CD4-positive, alpha-beta T cell (primary cell): ENCODE measurements around the gene DHRS4L2. TPM values are rescaled to one million over a fixed set of nuclear protein-coding genes. Genes with fewer than 3 reads are reported as not detected.
"Not testable (repeated sequence)": the region's sequence is repeated elsewhere in the genome, so short reads cannot be mapped to it uniquely, and the experiment has no call there.

Source experiments
- ATAC-seq: fragments of 200-7000 bp; cut with Tn5 transposase; one replicate; pipeline ENCODE4 v1.10.0; 2022; ENCODE audit warnings: mild to moderate bottlenecking; ENCODE audit not compliant: poor library complexity
- CTCF ChIA-PET: fragments of 350-600 bp; sonication (Branson Sonifier 250); formaldehyde crosslinking; loops from one replicate; lab custom pipeline; 2021; ENCODE audit warnings: antibody characterized with exemption, inconsistent platforms; lab: Charles Lee
- POLR2A ChIA-PET: fragments of 350-600 bp; sonication (Branson Sonifier 250); formaldehyde crosslinking; loops from one replicate; lab custom pipeline; 2021; ENCODE audit warnings: antibody characterized with exemption, inconsistent platforms; lab: Charles Lee
- DNase-seq, 14 experiments: peaks; one replicate each; pipeline ENCODE4 v3.0.0-alpha.2; 2013 to 2020; ENCODE audit warnings: mixed read lengths in 2 of 14
- H3K27ac ChIP-seq, 2 donors: one replicate each; pipeline versions ENCODE4 v1.5.1 to v1.7.0; 2013; ENCODE audit warnings: low read length in 2 of 2, low read depth in 1 of 2, mild to moderate bottlenecking in 1 of 2
- H3K27me3 ChIP-seq, 2 experiments: 1 replicate in 1 of 2; 2 replicates in 1 of 2; pipeline versions ENCODE4 v1.6.1 to v1.7.0; 2013; ENCODE audit warnings: low read length in 2 of 2, control low read depth in 1 of 2, mild to moderate bottlenecking in 1 of 2, moderate library complexity in 1 of 2; ENCODE audit not compliant: insufficient read depth in 2 of 2, control insufficient read depth in 1 of 2
- H3K36me3 ChIP-seq: one replicate; pipeline ENCODE4 v1.6.1; 2013; ENCODE audit warnings: low read length, control low read depth; ENCODE audit not compliant: insufficient read depth
- H3K4me1 ChIP-seq: one replicate; pipeline ENCODE4 v1.6.1; 2013; ENCODE audit warnings: low read length, control low read depth; ENCODE audit not compliant: insufficient read depth
- H3K4me3 ChIP-seq: one replicate; pipeline ENCODE4 v1.5.1; 2013; ENCODE audit warnings: mild to moderate bottlenecking, low read length, moderate library complexity
- H3K9me3 ChIP-seq, 2 experiments: 1 replicate in 1 of 2; 2 replicates in 1 of 2; pipeline versions ENCODE4 v1.6.1 to v1.7.0; 2013; ENCODE audit warnings: low read length in 2 of 2, mild to moderate bottlenecking in 2 of 2, control low read depth in 1 of 2, moderate library complexity in 1 of 2; ENCODE audit not compliant: control insufficient read depth in 1 of 2, insufficient read depth in 1 of 2
- H3K27ac Mint-ChIP-seq: one replicate; pipeline ENCODE4 v1.8.0; 2020; ENCODE audit warnings: mixed read lengths
- H3K27me3 Mint-ChIP-seq: one replicate; pipeline ENCODE4 v1.8.0; 2021; ENCODE audit warnings: mixed read lengths
- H3K36me3 Mint-ChIP-seq: one replicate; pipeline ENCODE4 v1.8.0; 2021; ENCODE audit warnings: low read depth, mixed read lengths
- H3K4me1 Mint-ChIP-seq: one replicate; pipeline ENCODE4 v1.8.0; 2021; ENCODE audit warnings: low read depth, mixed read lengths
- H3K4me3 Mint-ChIP-seq: one replicate; pipeline ENCODE4 v1.8.0; 2020; ENCODE audit warnings: mild to moderate bottlenecking, mixed read lengths
- H3K9me3 Mint-ChIP-seq: one replicate; pipeline ENCODE4 v1.8.0; 2020; ENCODE audit warnings: mixed read lengths
- CTCF ChIP-seq: fragments of 200-600 bp; IDR thresholded peaks from one replicate; pipeline ENCODE4 v1.8.0; 2022; ENCODE audit warnings: antibody characterized with exemption, mild to moderate bottlenecking
- intact Hi-C, 2 experiments: fragments of 100-400 bp; cut with DNase I in 1 of 2; cut with micrococcal nuclease in 1 of 2; formaldehyde crosslinking; loops; one replicate each; pipeline versions ENCODE4 v1.15.1 to v1.9.0; 2023 to 2025; cut with DNase I, micrococcal nuclease
- total RNA-seq, 174 experiments: library from RNA in 2 of 174; stranded (reverse) in 2 of 174; gene quantifications; one replicate each; pipeline ENCODE4 v1.2.3 and lab custom pipeline; 2021 to 2026

The DHRS4L2 gene
- total RNA-seq, 2 experiments from 2014 or later = 8.3 to 8.7 TPM

DNA sequence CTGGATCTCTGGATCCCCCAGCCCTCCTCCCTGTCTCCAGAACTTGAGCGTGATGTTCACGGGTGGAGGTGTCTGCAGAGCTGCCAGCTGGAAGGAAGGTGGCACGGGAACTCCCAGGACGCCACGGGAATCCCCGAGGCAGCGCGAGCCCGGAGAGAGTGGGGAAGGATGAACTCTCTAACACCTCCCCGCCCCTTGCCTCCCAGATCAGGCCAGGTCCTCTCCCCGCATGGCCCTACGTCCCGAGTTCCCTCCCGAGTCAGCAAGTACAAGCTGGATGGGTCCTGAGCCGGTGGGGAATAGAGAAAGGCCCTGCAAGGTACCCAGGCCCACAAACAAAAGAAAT lies 17.7 kb downstream of the DHRS4L2 start:
- H3K36me3 ChIP-seq, H3K9me3 Mint-ChIP-seq, H3K27me3 Mint-ChIP-seq, H3K27ac Mint-ChIP-seq, DNase-seq, H3K27me3 ChIP-seq, H3K36me3 Mint-ChIP-seq, intact Hi-C loops, H3K27ac ChIP-seq, H3K9me3 ChIP-seq, CTCF ChIA-PET: not testable (repeated sequence)
- POLR2A ChIA-PET = interaction anchor here (1.3 to 2.8 kb wide), 3 partner anchors 88 to 108 kb away, joined by 4 to 9 read pairs (median 5); partner anchors contain the start of genes DCAF11, NRL and PCK2
- peaks cover 42% of the 10 kb centered on the region for H3K4me1 Mint-ChIP-seq
- peak overlapping the region; percentile 65 for H3K4me3 Mint-ChIP-seq
- peaks cover 11% of the 10 kb centered on the region for H3K4me1 ChIP-seq
- peak overlapping the region; percentile 63 for H3K4me3 ChIP-seq
- ATAC-seq = peak; percentile 5

GRCh38 chr14:24006817-24007652 lies 18.3 kb downstream of the DHRS4L2 start:
- Mint-ChIP-seq H3K27ac (peak overlapping the region; percentile 58), H3K4me3 (peak overlapping the region; percentile 89), H3K4me1 (peaks cover 42% of the 10 kb centered on the region)
- Histone ChIP-seq H3K4me3 (peak overlapping the region; percentile 63), H3K27ac (peak overlapping the region in 1 of 2 donors; percentile 29), H3K4me1 (peaks cover 11% of the 10 kb centered on the region)
- intact Hi-C loops, H3K27me3 Mint-ChIP-seq, H3K9me3 Mint-ChIP-seq, H3K36me3 ChIP-seq, H3K27me3 ChIP-seq, H3K9me3 ChIP-seq, H3K36me3 Mint-ChIP-seq: not testable (repeated sequence)
- POLR2A ChIA-PET = interaction anchor here (0.6 to 2.8 kb wide), 6 partner anchors 74 to 457 kb away, joined by 3 to 9 read pairs (median 5); partner anchors contain the start of genes CHMP4A, DCAF11, NRL and PCK2
- DNase-seq = peak; percentile 35 to 81 (median 62)
- CTCF ChIA-PET = interaction anchor here (2.1 kb wide), 1 partner anchor 102 kb away, joined by 11 read pairs; no protein-coding TSS in a partner anchor
- ATAC-seq = peak; percentile 85

- Mint-ChIP-seq H3K4me3 (peak overlapping the region; percentile 26), H3K36me3 (peaks cover 6% of the 10 kb centered on the region), H3K27me3 (no peaks in the 10 kb centered on the region), H3K4me1 (peaks cover 42% of the 10 kb centered on the region), H3K27ac (peak overlapping the region; percentile 58), H3K9me3 (no peaks in the 10 kb centered on the region)
- Histone ChIP-seq H3K27me3 (no peaks in the 10 kb centered on the region), H3K4me3 (no peak overlapping the region), H3K9me3 (no peaks in the 10 kb centered on the region), H3K36me3 (no peaks in the 10 kb centered on the region), H3K4me1 (peaks cover 15% of the 10 kb centered on the region), H3K27ac (no peak overlapping the region)
- CTCF ChIA-PET = no interaction called here
- intact Hi-C loops = loop anchor here in 1 of 2 experiments (5.0 to 10.0 kb wide), 3 partner anchors 56 to 286 kb away; partner anchors contain the start of genes DHRS1, DHRS4, IRF9 and NOP9
- no peak for TF ChIP-seq CTCF
- POLR2A ChIA-PET = no interaction called here
- ATAC-seq (no peak), DNase-seq (no peak)
These were observed 22.3 kb downstream of the DHRS4L2 start for GRCh38 chr14:24011051-24011450.

- H3K27ac ChIP-seq, POLR2A ChIA-PET, H3K36me3 ChIP-seq, H3K9me3 ChIP-seq, H3K27me3 ChIP-seq, H3K27me3 Mint-ChIP-seq, DNase-seq, H3K4me3 Mint-ChIP-seq, ATAC-seq, H3K4me3 ChIP-seq, H3K9me3 Mint-ChIP-seq, H3K36me3 Mint-ChIP-seq: not testable (repeated sequence)
- peak overlapping the region; percentile 3 for H3K27ac Mint-ChIP-seq
- H3K4me1 ChIP-seq = peaks cover 11% of the 10 kb centered on the region
- H3K4me1 Mint-ChIP-seq = peaks cover 36% of the 10 kb centered on the region
- CTCF ChIA-PET = interaction anchor here (2.4 kb wide), 1 partner anchor 78 kb away, joined by 9 read pairs; no protein-coding TSS in a partner anchor
- intact Hi-C loops = loop anchor here in 1 of 2 experiments (5.0 to 10.0 kb wide), 3 partner anchors 58 to 285 kb away; partner anchors contain the start of genes DHRS1, DHRS4, IRF9 and NOP9
These were observed 24.1 kb downstream of the DHRS4L2 start for GRCh38 chr14:24012726-24013273.
